Measurements from ENCODE around the gene JPH3.

Gene JPH3

GRCh38 chr16:87602001-87602775 lies at the start of gene JPH3:
JPH3 (plus strand) TSS chr16:87602508; CDS start chr16:87603147, 639 bp downstream.
- DNase-seq (ENCODE audit: insufficient read length, low spot score) (no peak), FAIRE-seq (no peak)
- no peak for TF ChIP-seq POLR2A (IDR thresholded peaks at IDR 0.05; ENCODE audit: low read depth, low read length)

GRCh38 chr16:87552772-87553573 lies 49.3 kb upstream of the JPH3 start:
- FAIRE-seq (no peak), DNase-seq (ENCODE audit: insufficient read length, low spot score) (no peak)
- TF ChIP-seq POLR2A (IDR thresholded peaks at IDR 0.05; ENCODE audit: low read depth, low read length) = no peak

GRCh38 chr16:87554754-87555427 lies 47.4 kb upstream of the JPH3 start:
- DNase-seq (ENCODE audit: insufficient read length, low spot score) (no peak), FAIRE-seq (no peak)
- TF ChIP-seq POLR2A (IDR thresholded peaks at IDR 0.05; ENCODE audit: low read depth, low read length) = no peak

GRCh38 chr16:87555647-87556046 lies 46.7 kb upstream of the JPH3 start:
- FAIRE-seq (no peak), DNase-seq (ENCODE audit: insufficient read length, low spot score) (no peak)
- TF ChIP-seq POLR2A (IDR thresholded peaks at IDR 0.05; ENCODE audit: low read depth, low read length) = no peak

- no peak for DNase-seq (ENCODE audit: insufficient read length, low spot score)
- no peak for FAIRE-seq
- no peak for TF ChIP-seq POLR2A (IDR thresholded peaks at IDR 0.05; ENCODE audit: low read depth, low read length)
Measured at GRCh38 chr16:87556941-87557459, 45.3 kb upstream of the JPH3 start.

- FAIRE-seq (no peak), DNase-seq (ENCODE audit: insufficient read length, low spot score) (no peak)
- no peak for TF ChIP-seq POLR2A (IDR thresholded peaks at IDR 0.05; ENCODE audit: low read depth, low read length)
Measured at GRCh38 chr16:87558682-87559081, 43.6 kb upstream of the JPH3 start.

GRCh38 chr16:87559945-87560344 lies 42.4 kb upstream of the JPH3 start:
- no peak for FAIRE-seq
- TF ChIP-seq POLR2A (IDR thresholded peaks at IDR 0.05; ENCODE audit: low read depth, low read length) = no peak
- no peak for DNase-seq (ENCODE audit: insufficient read length, low spot score)

- no peak for TF ChIP-seq POLR2A (IDR thresholded peaks at IDR 0.05; ENCODE audit: low read depth, low read length)
- peak; percentile 83 for DNase-seq (ENCODE audit: insufficient read length, low spot score)
- no peak for FAIRE-seq
Measured at GRCh38 chr16:87560428-87561199, 41.7 kb upstream of the JPH3 start.

GRCh38 chr16:87561200-87562105 lies 40.9 kb upstream of the JPH3 start:
- FAIRE-seq (no peak), DNase-seq (ENCODE audit: insufficient read length, low spot score) (no peak)
- no peak for TF ChIP-seq POLR2A (IDR thresholded peaks at IDR 0.05; ENCODE audit: low read depth, low read length)

- TF ChIP-seq POLR2A (IDR thresholded peaks at IDR 0.05; ENCODE audit: low read depth, low read length) = no peak
- FAIRE-seq = no peak
Measured at GRCh38 chr16:87562201-87562600, 40.1 kb upstream of the JPH3 start.

GRCh38 chr16:87563022-87563421 lies 39.3 kb upstream of the JPH3 start:
- no peak for FAIRE-seq
- no peak for DNase-seq (ENCODE audit: insufficient read length, low spot score)
- no peak for TF ChIP-seq POLR2A (IDR thresholded peaks at IDR 0.05; ENCODE audit: low read depth, low read length)

More at GRCh38 chr16:87562201-87562600, 40.1 kb upstream of the JPH3 start:
- DNase-seq (ENCODE audit: insufficient read length, low spot score) = no peak

Measured in H54 (cell line).